ENCODE measurements around the gene ZDHHC13.

ZDHHC13 gene

DNA sequence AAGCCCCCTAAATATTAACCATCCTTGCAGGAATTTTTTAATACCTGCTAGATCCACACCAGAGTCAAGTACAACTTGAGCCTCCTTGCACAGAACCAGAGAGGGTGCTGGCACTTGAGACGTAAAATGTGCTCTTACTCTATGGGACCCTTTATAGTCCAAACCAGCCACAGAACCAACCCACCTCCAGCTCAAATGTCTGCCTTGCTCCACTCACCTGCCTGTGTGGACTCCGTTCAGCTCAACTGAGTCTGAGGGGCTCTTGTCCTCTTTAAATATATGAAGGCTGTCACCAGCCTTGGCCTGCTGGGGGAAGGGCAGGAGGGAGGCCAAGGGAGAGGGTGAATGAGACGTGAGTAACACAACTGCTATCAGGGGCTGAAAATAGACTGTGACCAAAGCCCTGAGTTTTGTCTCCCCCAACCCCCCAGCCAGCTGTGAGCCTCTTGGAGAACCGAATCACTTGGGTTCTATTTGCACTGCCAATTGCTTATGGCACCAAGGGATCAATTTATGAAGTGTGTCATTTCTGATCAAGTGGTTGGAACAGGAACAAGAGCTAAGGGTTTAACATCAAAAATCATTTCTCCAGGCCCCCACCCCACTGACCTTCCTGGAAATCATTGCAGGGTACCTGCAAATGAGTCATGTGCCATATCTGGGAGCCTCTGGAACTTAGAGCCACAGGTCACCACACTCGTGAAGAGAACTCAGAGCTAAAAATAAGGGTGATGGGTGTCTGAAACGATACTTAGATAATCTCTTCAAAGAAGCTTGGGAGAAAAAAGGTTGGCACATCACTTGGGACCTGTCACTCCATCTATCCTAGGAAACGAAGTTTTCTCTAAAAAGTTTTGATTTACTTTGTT, 85.0 kb downstream of the ZDHHC13 start, which contains the start of gene CSRP3:
CSRP3 (minus strand) TSS at position 247 of the 869 bp plus-strand sequence. CDS start 9,535 bp downstream, outside the sequence.
- Mint-ChIP-seq H3K9me3 (no peaks in the 10 kb centered on the region), H3K36me3 (no peaks in the 10 kb centered on the region), H3K4me3 (no peak within 1 kb of the TSS), H3K4me1 (no peaks in the 10 kb centered on the region), H3K27me3 (peaks cover 1% of the 10 kb centered on the region), H3K27ac (no peak within 1 kb of the TSS)

DNA sequence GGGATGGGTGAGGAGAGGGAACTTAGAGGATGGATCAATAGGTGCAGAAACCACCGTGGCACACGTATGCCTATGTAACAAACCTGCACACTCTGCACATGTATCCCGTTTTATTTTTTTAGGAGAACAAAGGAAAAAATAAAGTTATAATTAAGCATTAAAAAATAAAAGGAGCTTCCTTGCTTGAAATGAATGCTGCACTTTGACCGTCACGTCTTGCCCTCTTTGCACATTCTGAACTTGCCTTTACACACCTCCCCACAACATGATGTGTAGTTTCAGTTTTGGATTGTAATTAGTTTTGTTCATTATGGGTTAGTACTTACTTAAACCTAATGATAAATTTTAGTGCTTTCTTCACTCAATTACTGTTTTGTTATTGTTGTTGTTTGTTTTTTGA, 87.9 kb downstream of the ZDHHC13 start:
- Mint-ChIP-seq H3K4me1 (no peaks in the 10 kb centered on the region), H3K27ac (no peak overlapping the region), H3K36me3 (no peaks in the 10 kb centered on the region), H3K4me3 (no peak overlapping the region), H3K9me3 (no peaks in the 10 kb centered on the region), H3K27me3 (peaks cover 4% of the 10 kb centered on the region)

- Mint-ChIP-seq H3K27me3 (peaks cover 4% of the 10 kb centered on the region), H3K27ac (no peak overlapping the region), H3K4me1 (no peaks in the 10 kb centered on the region), H3K36me3 (no peaks in the 10 kb centered on the region), H3K4me3 (no peak overlapping the region), H3K9me3 (no peaks in the 10 kb centered on the region)
Measured at GRCh38 chr11:19208181-19208580, 91.2 kb downstream of the ZDHHC13 start.

GRCh38 chr11:19208959-19209546, 92.1 kb downstream of the ZDHHC13 start:
- Mint-ChIP-seq H3K4me1 (no peaks in the 10 kb centered on the region), H3K27me3 (peaks cover 6% of the 10 kb centered on the region), H3K36me3 (no peaks in the 10 kb centered on the region), H3K9me3 (no peaks in the 10 kb centered on the region), H3K4me3 (no peak overlapping the region), H3K27ac (no peak overlapping the region)

DNA sequence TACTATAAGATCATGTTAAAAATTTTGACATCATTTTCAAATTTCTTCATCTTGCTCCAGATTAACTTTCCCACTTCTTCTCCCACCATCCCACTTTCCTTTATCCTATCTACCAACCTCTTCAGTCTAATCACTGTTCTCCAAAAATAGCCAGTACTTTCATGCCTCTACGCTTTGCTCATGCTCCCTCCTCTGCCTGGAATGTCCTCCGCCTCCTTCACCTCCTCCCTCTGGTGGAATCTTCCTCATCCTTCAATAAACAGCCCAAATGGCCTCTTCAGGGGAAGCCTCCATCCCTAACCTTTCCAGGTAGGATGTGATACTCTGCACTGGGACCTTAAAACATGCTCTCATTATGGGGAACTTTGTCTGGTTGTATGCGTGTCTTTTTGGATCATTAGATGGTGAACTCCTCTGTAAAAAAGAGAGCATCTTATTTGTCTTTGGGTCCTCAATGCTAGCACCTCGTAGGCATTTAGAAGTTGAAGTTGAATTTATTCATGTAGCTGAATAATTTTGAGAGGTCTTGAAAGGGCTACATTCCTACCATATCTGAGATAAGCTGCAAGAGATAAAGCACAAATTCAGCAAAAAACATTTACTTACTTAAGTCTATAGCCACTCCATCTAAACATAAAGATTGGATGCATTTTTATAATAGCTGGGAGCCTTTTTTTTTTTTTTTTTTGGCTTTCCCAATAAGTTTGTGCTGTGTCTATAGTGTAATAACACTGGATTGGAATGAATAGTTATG, 92.8 kb downstream of the ZDHHC13 start:
- Mint-ChIP-seq H3K9me3 (no peaks in the 10 kb centered on the region), H3K27me3 (peaks cover 11% of the 10 kb centered on the region), H3K36me3 (no peaks in the 10 kb centered on the region), H3K27ac (no peak overlapping the region), H3K4me1 (no peaks in the 10 kb centered on the region), H3K4me3 (no peak overlapping the region)

DNA sequence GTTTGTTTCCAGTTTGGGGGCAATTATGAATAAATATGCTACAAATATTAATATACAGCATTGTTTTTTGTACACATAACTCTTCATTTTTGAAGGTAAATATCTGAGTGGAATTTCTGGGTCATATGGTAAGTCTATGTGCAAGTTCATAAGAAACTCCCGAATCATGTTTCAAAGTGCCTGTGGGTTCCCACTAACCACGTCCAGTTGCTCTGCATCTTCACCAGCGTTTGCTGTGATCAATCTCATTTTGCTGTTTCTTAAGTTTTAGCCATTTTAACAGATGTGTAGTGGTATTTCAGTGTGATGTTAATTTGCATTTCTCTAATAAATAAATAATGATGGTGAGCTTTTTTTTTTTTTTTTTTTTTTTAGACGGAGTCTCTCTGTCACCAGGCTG, 99.1 kb downstream of the ZDHHC13 start:
- peaks cover 11% of the 10 kb centered on the region for H3K27me3 Mint-ChIP-seq
- no peak overlapping the region for H3K27ac Mint-ChIP-seq
- no peaks in the 10 kb centered on the region for H3K4me1 Mint-ChIP-seq
- no peaks in the 10 kb centered on the region for H3K9me3 Mint-ChIP-seq
- H3K4me3 Mint-ChIP-seq: no peak overlapping the region
- no peaks in the 10 kb centered on the region for H3K36me3 Mint-ChIP-seq

DNA sequence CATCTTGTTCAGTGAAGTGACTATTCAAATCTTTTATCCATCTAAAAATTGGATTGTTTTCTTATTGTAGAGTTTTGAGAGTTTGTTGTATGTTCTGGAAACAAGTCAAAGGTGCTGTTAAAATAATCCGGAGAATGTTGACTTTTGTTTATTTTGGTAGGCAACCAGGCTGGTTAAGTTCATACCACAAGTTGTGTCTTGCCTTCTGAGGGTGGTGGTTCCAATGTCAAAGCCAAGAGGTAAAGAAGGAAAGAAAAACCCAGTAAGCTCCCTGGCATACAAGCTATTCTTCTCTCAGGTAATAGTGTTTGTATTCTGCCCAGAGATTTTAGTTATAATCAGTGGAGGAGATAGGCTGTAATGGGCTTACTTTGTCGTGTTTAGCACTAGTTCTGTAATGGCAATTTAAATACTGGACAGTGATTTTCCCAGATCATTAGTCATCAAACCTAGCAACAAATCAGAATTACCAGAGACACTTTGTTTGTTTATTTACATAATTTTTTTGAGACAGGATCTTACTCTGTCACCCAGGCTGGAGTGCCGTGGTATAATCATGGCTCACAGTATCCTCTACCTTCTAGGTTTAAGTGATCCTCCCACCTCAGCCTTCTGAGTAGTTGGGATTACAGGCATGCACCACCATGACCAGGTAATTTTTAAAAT, 99.9 kb downstream of the ZDHHC13 start:
- H3K4me1 Mint-ChIP-seq: no peaks in the 10 kb centered on the region
- H3K9me3 Mint-ChIP-seq: no peaks in the 10 kb centered on the region
- H3K27me3 Mint-ChIP-seq: peaks cover 11% of the 10 kb centered on the region
- no peak overlapping the region for H3K4me3 Mint-ChIP-seq
- H3K27ac Mint-ChIP-seq: no peak overlapping the region
- H3K36me3 Mint-ChIP-seq: no peaks in the 10 kb centered on the region

GRCh38 chr11:19218216-19218615, 101.2 kb downstream of the ZDHHC13 start:
- Mint-ChIP-seq H3K4me1 (no peaks in the 10 kb centered on the region), H3K27me3 (peaks cover 9% of the 10 kb centered on the region), H3K9me3 (no peaks in the 10 kb centered on the region), H3K36me3 (no peaks in the 10 kb centered on the region), H3K4me3 (no peak overlapping the region), H3K27ac (no peak overlapping the region)

DNA sequence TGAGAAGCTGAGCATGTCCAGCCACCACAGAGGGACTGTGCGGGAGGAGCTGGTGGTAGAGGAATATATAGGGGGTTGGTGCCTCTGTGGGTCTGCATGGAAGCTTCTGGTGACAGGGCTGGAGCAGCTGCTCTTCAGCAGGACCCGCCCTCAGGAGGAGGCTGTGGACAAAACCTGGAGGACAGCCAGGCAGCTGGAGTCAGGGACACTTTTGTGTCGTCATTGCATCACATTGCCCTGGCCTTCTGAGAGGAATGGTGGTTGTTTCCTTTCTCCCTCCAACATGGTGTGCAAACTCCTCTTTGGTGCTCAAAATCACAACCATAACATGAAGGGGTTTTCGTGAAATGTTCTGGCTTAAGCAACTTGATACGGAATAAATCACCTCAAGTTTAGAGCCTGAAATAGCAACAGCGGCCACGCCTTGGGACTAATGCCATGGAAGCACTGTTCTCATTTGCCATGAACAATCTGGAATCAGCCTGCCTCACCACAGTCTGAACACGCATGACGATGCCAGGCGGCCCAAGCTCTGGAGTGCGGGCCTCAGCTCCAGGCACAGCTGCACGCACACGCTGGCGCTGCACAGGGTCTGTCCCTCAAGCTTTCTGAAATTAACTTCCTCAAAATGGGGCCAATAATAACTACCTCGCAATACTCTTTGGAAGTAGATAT, 102.0 kb downstream of the ZDHHC13 start:
- H3K9me3 Mint-ChIP-seq: no peaks in the 10 kb centered on the region
- no peaks in the 10 kb centered on the region for H3K36me3 Mint-ChIP-seq
- H3K4me1 Mint-ChIP-seq: no peaks in the 10 kb centered on the region
- H3K4me3 Mint-ChIP-seq: no peak overlapping the region
- no peak overlapping the region for H3K27ac Mint-ChIP-seq
- peaks cover 8% of the 10 kb centered on the region for H3K27me3 Mint-ChIP-seq

DNA sequence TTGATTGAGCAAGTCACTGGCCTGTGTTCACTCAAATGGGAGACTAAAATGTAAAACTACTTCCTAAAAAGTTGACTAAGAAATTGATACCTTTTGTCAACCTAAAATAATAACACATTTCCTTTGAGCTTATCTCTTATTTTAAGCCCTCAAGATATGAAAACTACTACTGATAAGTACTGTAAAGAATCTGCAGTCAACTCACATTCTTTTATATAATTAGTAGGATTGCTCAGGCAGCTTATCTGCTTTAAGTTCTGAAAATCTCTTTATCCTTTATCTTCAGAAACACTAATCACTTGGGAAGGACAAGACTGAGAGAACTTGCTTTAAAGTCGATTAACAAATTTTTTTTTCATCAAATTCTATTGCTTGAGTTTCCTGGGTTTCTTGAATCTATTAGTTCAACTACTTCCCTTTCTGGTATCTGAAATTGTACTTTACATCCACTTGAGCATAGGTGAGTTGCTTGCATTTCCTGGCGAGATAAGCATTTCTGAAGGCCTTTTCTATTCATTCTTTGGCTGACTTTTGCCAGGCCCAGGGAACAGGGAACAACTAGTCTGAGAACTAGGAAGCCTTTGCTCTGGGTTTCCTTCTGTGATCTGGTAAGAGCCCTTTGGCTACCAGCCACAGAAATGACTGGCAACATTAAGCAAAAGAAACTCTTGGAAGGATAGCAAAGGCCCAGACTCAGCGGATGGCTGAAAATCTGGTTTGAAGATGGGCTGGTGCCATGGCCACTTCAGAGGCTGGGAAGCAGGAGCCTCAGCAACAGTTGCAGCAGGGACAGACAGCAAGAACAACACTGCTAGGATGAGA, 104.1 kb downstream of the ZDHHC13 start:
- H3K27ac Mint-ChIP-seq: no peak overlapping the region
- H3K27me3 Mint-ChIP-seq: no peaks in the 10 kb centered on the region

GRCh38 chr11:19225123-19225522, 108.2 kb downstream of the ZDHHC13 start:
- Mint-ChIP-seq H3K27me3 (no peaks in the 10 kb centered on the region), H3K9me3 (no peaks in the 10 kb centered on the region), H3K36me3 (no peaks in the 10 kb centered on the region), H3K4me1 (no peaks in the 10 kb centered on the region), H3K4me3 (no peak overlapping the region), H3K27ac (no peak overlapping the region)

More for the DNA sequence above, 104.1 kb downstream of the ZDHHC13 start:
- Mint-ChIP-seq H3K9me3 (no peaks in the 10 kb centered on the region), H3K4me3 (no peak overlapping the region), H3K4me1 (no peaks in the 10 kb centered on the region), H3K36me3 (no peaks in the 10 kb centered on the region)

DNA sequence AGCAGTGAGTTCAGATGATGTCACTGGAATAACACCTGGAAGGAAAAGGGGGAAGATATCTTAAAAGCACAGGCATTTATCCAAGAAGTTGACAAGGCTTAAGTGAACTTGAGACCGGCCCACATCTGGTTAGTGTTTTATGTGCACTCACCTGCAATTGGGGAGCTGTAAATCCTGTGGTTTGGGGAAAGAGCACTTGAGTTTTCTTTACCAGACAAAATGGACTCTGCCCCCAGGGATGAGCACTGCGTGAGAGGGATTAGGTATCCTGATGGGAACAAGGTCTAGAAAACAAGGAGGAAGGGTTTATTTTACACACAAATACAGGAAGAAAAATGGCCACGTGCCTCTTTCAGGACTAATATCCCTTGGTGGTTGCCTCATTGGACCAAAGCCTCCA, 108.6 kb downstream of the ZDHHC13 start:
- no peaks in the 10 kb centered on the region for H3K27me3 Mint-ChIP-seq
- no peak overlapping the region for H3K27ac Mint-ChIP-seq
- no peaks in the 10 kb centered on the region for H3K9me3 Mint-ChIP-seq
- no peaks in the 10 kb centered on the region for H3K36me3 Mint-ChIP-seq
- H3K4me1 Mint-ChIP-seq: no peaks in the 10 kb centered on the region
- no peak overlapping the region for H3K4me3 Mint-ChIP-seq
